Neural progenitor cell (in vitro differentiated cells): ENCODE measurements around the gene MME. TPM values are rescaled to one million over a fixed set of nuclear protein-coding genes. Genes with fewer than 3 reads are reported as not detected.

Experiments
- DNase-seq: peaks from one replicate; pipeline ENCODE4 v3.0.0-alpha.2; 2016; ENCODE audit warnings: low spot score
- H2AFZ ChIP-seq: fragments of 200-600 bp; sonication (generic); replicated peaks from 2 replicates; pipeline ENCODE4 v1.6.1; 2016; ENCODE audit warnings: antibody characterized with exemption
- H3F3A ChIP-seq: fragments of 200-600 bp; sonication (generic); 2 replicates; pipeline ENCODE4 v1.6.1; 2016; ENCODE audit warnings: antibody characterized with exemption, low read depth
- H3K27ac ChIP-seq: fragments of 200-600 bp; sonication (generic); 2 replicates; pipeline ENCODE4 v1.5.1; 2016; ENCODE audit warnings: mild to moderate bottlenecking
- H3K27me3 ChIP-seq: fragments of 200-600 bp; sonication (generic); 2 replicates; pipeline ENCODE4 v1.6.1; 2016; ENCODE audit warnings: mild to moderate bottlenecking, moderate library complexity
- H3K36me3 ChIP-seq: fragments of 200-600 bp; sonication (generic); 2 replicates; pipeline ENCODE4 v1.5.1; 2016
- H3K4me1 ChIP-seq: fragments of 200-600 bp; sonication (generic); 2 replicates; pipeline ENCODE4 v1.6.1; 2016; ENCODE audit warnings: mixed run types
- H3K4me2 ChIP-seq: fragments of 200-600 bp; sonication (generic); 2 replicates; pipeline ENCODE4 v1.6.1; 2016
- H3K4me3 ChIP-seq: fragments of 200-600 bp; sonication (generic); 2 replicates; pipeline ENCODE4 v1.5.1; 2016
- H3K79me2 ChIP-seq: fragments of 200-600 bp; sonication (generic); 2 replicates; pipeline ENCODE4 v1.6.1; 2016; ENCODE audit warnings: low read depth
- H3K9ac ChIP-seq: fragments of 200-600 bp; sonication (generic); 2 replicates; pipeline ENCODE4 v1.6.1; 2016
- H3K9me3 ChIP-seq: fragments of 200-600 bp; sonication (generic); 2 replicates; pipeline ENCODE4 v1.5.1; 2016; ENCODE audit warnings: low read depth
- H4K20me1 ChIP-seq: fragments of 200-600 bp; sonication (generic); 2 replicates; pipeline ENCODE4 v1.6.1; 2016; ENCODE audit warnings: low read depth
- H3K27ac Mint-ChIP-seq: 3 replicates; pipeline ENCODE4 v1.8.0; 2021; ENCODE audit warnings: mixed read lengths
- H3K27me3 Mint-ChIP-seq: 2 replicates; pipeline ENCODE4 v1.8.0; 2022; ENCODE audit warnings: low read depth, mild to moderate bottlenecking, inconsistent platforms, moderate library complexity, mixed read lengths; ENCODE audit not compliant: insufficient read depth
- H3K36me3 Mint-ChIP-seq: 3 replicates; pipeline ENCODE4 v1.8.0; 2021; ENCODE audit warnings: mixed read lengths
- H3K4me1 Mint-ChIP-seq: 3 replicates; pipeline ENCODE4 v1.8.0; 2021; ENCODE audit warnings: mixed read lengths
- H3K4me3 Mint-ChIP-seq: 3 replicates; pipeline ENCODE4 v1.8.0; 2021; ENCODE audit warnings: mild to moderate bottlenecking, moderate library complexity, mixed read lengths
- H3K9me3 Mint-ChIP-seq: 3 replicates; pipeline ENCODE4 v1.8.0; 2020; ENCODE audit warnings: mixed read lengths
- CTCF ChIP-seq: fragments of 200-600 bp; sonication (generic); IDR thresholded peaks from 2 replicates; pipeline ENCODE4 v1.5.1; 2017; ENCODE audit warnings: antibody characterized with exemption, mild to moderate bottlenecking
- EZH2 ChIP-seq: fragments of 200-600 bp; sonication (generic); IDR thresholded peaks from 2 replicates; pipeline ENCODE4 v1.6.1; 2017; ENCODE audit warnings: antibody characterized with exemption, mild to moderate bottlenecking, moderate library complexity
- EZH2phosphoT487 ChIP-seq: fragments of 200-600 bp; sonication (generic); IDR thresholded peaks from 2 replicates; pipeline ENCODE4 v1.6.1; 2017; ENCODE audit warnings: antibody characterized with exemption
- total RNA-seq: library from RNA; depleted of rRNA; stranded (reverse); fragments of >200 nt; gene quantifications from 2 replicates; pipeline ENCODE4 v1.2.3, GENCODE V29; 2015; ENCODE audit warnings: low replicate concordance

MME gene
- total RNA-seq, 1 donor from 2014 or later = 5.0 TPM

GRCh38 chr3:155154255-155154654 lies 74.1 kb downstream of the MME start:
- DNase-seq = no peak
- no peaks in the 10 kb centered on the region for H3K79me2 ChIP-seq
- no peaks in the 10 kb centered on the region for H3K4me1 ChIP-seq
- no peaks in the 10 kb centered on the region for H3F3A ChIP-seq
- no peak overlapping the region for H3K27ac ChIP-seq
- Mint-ChIP-seq H3K4me3 (no peak overlapping the region), H3K27me3 (no peaks in the 10 kb centered on the region), H3K27ac (no peak overlapping the region), H3K4me1 (no peaks in the 10 kb centered on the region), H3K9me3 (no peaks in the 10 kb centered on the region), H3K36me3 (no peaks in the 10 kb centered on the region)
- no peak overlapping the region for H2AFZ ChIP-seq
- H3K9me3 ChIP-seq = no peaks in the 10 kb centered on the region
- H4K20me1 ChIP-seq = no peaks in the 10 kb centered on the region
- H3K4me3 ChIP-seq = no peak overlapping the region
- no peak overlapping the region for H3K9ac ChIP-seq
- H3K36me3 ChIP-seq = no peaks in the 10 kb centered on the region
- no peaks in the 10 kb centered on the region for H3K27me3 ChIP-seq
- no peak overlapping the region for H3K4me2 ChIP-seq
- no peak for TF ChIP-seq EZH2phosphoT487
- TF ChIP-seq CTCF = no peak
- no peak for TF ChIP-seq EZH2

- Mint-ChIP-seq H3K4me1 (no peaks in the 10 kb centered on the region), H3K4me3 (no peak overlapping the region), H3K9me3 (no peaks in the 10 kb centered on the region), H3K27me3 (no peaks in the 10 kb centered on the region), H3K27ac (no peak overlapping the region), H3K36me3 (no peaks in the 10 kb centered on the region)
- H3K27ac ChIP-seq = no peak overlapping the region
- no peaks in the 10 kb centered on the region for H3K4me1 ChIP-seq
- H4K20me1 ChIP-seq = no peaks in the 10 kb centered on the region
- H3K27me3 ChIP-seq = no peaks in the 10 kb centered on the region
- H3K4me3 ChIP-seq = no peak overlapping the region
- H3K9ac ChIP-seq = no peak overlapping the region
- H3K4me2 ChIP-seq = no peak overlapping the region
- no peak for DNase-seq
- no peaks in the 10 kb centered on the region for H3K36me3 ChIP-seq
- no peaks in the 10 kb centered on the region for H3K79me2 ChIP-seq
- H3F3A ChIP-seq = no peaks in the 10 kb centered on the region
- no peak overlapping the region for H2AFZ ChIP-seq
- H3K9me3 ChIP-seq = no peaks in the 10 kb centered on the region
- TF ChIP-seq EZH2phosphoT487 = no peak
- no peak for TF ChIP-seq CTCF
Observed at GRCh38 chr3:155158346-155159037, 78.4 kb downstream of the MME start.

- H3K27ac Mint-ChIP-seq = no peak overlapping the region
- Histone ChIP-seq H3K4me1 (no peaks in the 10 kb centered on the region), H3K36me3 (no peaks in the 10 kb centered on the region), H2AFZ (no peak overlapping the region), H3K79me2 (no peaks in the 10 kb centered on the region), H3K4me2 (no peak overlapping the region), H3K27me3 (no peaks in the 10 kb centered on the region), H3K9ac (no peak overlapping the region), H4K20me1 (no peaks in the 10 kb centered on the region), H3K9me3 (no peaks in the 10 kb centered on the region), H3K27ac (no peak overlapping the region), H3K4me3 (no peak overlapping the region), H3F3A (no peaks in the 10 kb centered on the region)
- H3K36me3 Mint-ChIP-seq = no peaks in the 10 kb centered on the region
- no peak overlapping the region for H3K4me3 Mint-ChIP-seq
- no peaks in the 10 kb centered on the region for H3K9me3 Mint-ChIP-seq
- TF ChIP-seq EZH2 = no peak
- TF ChIP-seq EZH2phosphoT487 = no peak
- no peak for TF ChIP-seq CTCF
- H3K27me3 Mint-ChIP-seq = no peaks in the 10 kb centered on the region
- no peak for DNase-seq
- H3K4me1 Mint-ChIP-seq = no peaks in the 10 kb centered on the region
Observed at GRCh38 chr3:155159301-155159700, 79.2 kb downstream of the MME start.
